ENCODE measurements around the gene GSG1.
"Not testable (repeated sequence)": the region's sequence is repeated elsewhere in the genome, so short reads cannot be mapped to it uniquely, and the experiment has no call there.

The GSG1 gene

DNA sequence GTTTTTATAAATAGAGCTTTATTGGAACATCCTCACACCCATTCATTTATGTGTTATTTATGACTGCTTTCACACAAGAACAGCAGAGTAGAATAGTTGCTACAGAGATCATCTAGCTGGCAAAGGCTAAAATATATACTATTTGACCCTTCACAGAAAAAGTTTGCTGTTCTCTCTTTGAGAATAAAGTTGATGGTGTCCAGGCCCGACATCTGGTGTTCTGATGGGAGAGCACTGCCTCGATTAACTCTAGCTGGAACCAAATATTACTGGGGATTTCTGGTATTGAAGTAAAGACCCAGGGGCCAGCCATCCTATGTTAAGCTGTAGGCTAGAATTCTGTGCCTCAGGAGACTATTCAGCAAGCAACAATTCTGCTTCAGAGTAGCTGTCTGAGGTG is 37.5 kb downstream of the GSG1 start:
- no peak for DNase-seq (ENCODE audit: low read depth)
- TF ChIP-seq, protein P1, sequence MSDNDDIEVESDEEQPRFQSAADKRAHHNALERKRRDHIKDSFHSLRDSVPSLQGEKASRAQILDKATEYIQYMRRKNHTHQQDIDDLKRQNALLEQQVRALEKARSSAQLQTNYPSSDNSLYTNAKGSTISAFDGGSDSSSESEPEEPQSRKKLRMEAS (IDR thresholded peaks at IDR 0.05; ENCODE audit: low read depth, low read length): no peak
- TF ChIP-seq, protein P2, sequence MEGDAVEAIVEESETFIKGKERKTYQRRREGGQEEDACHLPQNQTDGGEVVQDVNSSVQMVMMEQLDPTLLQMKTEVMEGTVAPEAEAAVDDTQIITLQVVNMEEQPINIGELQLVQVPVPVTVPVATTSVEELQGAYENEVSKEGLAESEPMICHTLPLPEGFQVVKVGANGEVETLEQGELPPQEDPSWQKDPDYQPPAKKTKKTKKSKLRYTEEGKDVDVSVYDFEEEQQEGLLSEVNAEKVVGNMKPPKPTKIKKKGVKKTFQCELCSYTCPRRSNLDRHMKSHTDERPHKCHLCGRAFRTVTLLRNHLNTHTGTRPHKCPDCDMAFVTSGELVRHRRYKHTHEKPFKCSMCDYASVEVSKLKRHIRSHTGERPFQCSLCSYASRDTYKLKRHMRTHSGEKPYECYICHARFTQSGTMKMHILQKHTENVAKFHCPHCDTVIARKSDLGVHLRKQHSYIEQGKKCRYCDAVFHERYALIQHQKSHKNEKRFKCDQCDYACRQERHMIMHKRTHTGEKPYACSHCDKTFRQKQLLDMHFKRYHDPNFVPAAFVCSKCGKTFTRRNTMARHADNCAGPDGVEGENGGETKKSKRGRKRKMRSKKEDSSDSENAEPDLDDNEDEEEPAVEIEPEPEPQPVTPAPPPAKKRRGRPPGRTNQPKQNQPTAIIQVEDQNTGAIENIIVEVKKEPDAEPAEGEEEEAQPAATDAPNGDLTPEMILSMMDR (IDR thresholded peaks at IDR 0.05; ENCODE audit: low read depth, low read length): no peak
- TF ChIP-seq POLR2A (IDR thresholded peaks at IDR 0.05; ENCODE audit: extremely low read depth, insufficient read length) (no peak), MYC (IDR thresholded peaks at IDR 0.05; ENCODE audit: low read depth, low read length) (no peak)
- no peak overlapping the region for H3K4me3 ChIP-seq (ENCODE audit: low read depth, low read length)

DNA sequence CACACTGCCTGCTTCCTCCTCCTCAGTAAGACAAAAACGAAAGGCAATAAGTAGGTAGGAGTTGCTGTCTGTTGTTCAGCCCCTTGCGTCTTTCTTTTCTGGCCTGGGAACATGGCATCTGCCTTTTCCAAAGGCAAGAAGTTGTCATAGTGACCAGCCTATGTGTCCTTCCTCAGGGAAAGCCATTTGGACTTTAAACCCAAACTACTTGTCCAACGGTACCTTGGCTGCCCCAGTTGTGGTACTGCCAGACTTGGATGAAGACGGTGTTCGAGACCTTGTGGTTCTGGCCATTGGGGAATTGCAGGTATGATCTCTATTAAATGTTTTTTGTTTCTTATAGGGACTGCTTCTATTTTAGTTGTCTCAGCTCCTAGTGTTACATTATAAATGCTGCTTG is 40.8 kb downstream of the GSG1 start:
- TF ChIP-seq, protein P2 (IDR thresholded peaks at IDR 0.05; ENCODE audit: low read depth, low read length): no peak
- TF ChIP-seq POLR2A (IDR thresholded peaks at IDR 0.05; ENCODE audit: extremely low read depth, insufficient read length) (no peak), MYC (IDR thresholded peaks at IDR 0.05; ENCODE audit: low read depth, low read length) (no peak)
- TF ChIP-seq, protein P1 (IDR thresholded peaks at IDR 0.05; ENCODE audit: low read depth, low read length): no peak
- DNase-seq (ENCODE audit: low read depth): no peak
- no peak overlapping the region for H3K4me3 ChIP-seq (ENCODE audit: low read depth, low read length)

DNA sequence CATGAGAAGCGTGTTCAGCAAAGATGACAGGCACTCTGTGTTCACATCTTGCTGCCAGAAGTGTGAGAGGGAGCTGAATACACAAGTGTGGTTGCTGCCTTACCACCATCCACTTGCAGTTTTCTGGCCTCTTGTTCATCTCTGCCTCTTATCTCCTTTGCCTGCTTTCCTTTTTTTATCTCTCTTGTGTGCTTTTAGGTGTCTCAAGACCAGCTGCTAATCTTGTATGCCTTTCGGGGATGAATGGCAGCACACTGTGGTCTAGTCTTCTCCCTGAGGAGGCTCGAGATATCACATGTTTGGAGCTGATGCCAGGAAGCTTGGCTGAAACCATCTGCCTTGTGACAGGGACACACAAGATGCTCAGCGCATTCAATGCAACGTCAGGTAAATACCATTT is 42.1 kb downstream of the GSG1 start:
- no peak for DNase-seq (ENCODE audit: low read depth)
- TF ChIP-seq, protein P1 (IDR thresholded peaks at IDR 0.05; ENCODE audit: low read depth, low read length): no peak
- no peak for TF ChIP-seq MYC (IDR thresholded peaks at IDR 0.05; ENCODE audit: low read depth, low read length)
- no peak for TF ChIP-seq POLR2A (IDR thresholded peaks at IDR 0.05; ENCODE audit: extremely low read depth, insufficient read length)
- no peak overlapping the region for H3K4me3 ChIP-seq (ENCODE audit: low read depth, low read length)

DNA sequence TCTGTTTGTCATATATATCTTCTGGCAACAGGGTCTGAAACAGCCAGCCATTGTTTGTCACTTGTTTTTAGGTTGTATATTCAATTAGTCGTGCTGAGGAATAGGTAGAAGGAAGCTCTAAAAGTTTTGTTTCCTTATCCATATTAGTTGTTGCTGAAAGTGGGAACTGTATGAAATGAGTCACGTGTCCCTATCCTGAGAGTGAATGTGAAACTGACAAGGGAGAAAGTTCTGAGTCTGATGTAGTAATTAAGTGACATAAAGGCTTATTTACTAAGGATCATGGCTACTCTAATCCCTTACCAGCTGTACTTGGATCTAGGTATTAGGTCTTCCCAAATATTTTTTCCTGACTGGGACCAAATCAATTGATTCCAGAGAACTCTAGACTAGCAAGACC is 42.9 kb downstream of the GSG1 start:
- H3K4me3 ChIP-seq (ENCODE audit: low read depth, low read length): no peak overlapping the region
- TF ChIP-seq, protein P2 (IDR thresholded peaks at IDR 0.05; ENCODE audit: low read depth, low read length): no peak
- TF ChIP-seq, protein P1 (IDR thresholded peaks at IDR 0.05; ENCODE audit: low read depth, low read length): no peak
- TF ChIP-seq MYC (IDR thresholded peaks at IDR 0.05; ENCODE audit: low read depth, low read length) (no peak), POLR2A (IDR thresholded peaks at IDR 0.05; ENCODE audit: extremely low read depth, insufficient read length) (no peak)
- DNase-seq (ENCODE audit: low read depth): no peak

DNA sequence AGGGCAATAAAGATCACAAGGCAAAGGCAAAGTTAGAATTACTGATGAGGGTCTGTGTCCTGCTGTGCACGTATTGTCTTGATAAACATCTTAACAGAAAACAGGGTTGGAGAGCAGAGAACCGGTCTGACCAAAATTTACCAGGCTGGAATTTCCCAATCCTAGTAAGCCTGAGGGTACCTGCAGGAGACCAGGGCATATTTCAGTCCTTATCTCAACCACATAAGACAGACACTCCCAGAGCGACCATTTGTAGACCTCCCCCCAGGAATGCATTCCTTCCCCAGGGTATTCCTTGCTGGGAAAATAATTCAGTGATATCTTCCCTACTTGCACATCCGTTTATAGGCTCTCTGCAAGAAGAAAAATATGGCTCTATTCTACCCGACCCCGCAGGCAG is 49.9 kb downstream of the GSG1 start:
- not testable (repeated sequence) for DNase-seq (ENCODE audit: low read depth); H3K4me3 ChIP-seq (ENCODE audit: low read depth, low read length)

DNA sequence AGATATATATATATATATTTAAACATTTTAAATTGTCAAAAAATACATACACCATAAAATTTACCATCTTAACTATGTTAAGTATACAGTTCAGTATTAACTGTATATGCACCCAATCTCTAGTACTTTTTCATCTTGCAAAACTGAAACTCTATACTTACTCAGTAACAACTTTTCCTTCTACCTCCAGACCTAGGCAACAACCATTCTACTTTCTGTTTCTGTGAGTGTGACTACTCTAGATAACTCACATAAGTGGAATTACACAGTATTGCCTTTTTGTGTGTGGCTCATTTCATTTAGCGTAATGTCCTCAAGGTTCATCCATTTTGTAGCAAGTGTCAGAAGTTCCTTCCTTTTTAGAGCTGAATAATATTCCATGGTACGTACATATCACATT is 51.0 kb downstream of the GSG1 start:
- TF ChIP-seq, protein P1 (IDR thresholded peaks at IDR 0.05; ENCODE audit: low read depth, low read length): no peak
- TF ChIP-seq, protein P2 (IDR thresholded peaks at IDR 0.05; ENCODE audit: low read depth, low read length): no peak
- TF ChIP-seq MYC (IDR thresholded peaks at IDR 0.05; ENCODE audit: low read depth, low read length): no peak
- TF ChIP-seq POLR2A (IDR thresholded peaks at IDR 0.05; ENCODE audit: extremely low read depth, insufficient read length): no peak
- no peak for DNase-seq (ENCODE audit: low read depth)

DNA sequence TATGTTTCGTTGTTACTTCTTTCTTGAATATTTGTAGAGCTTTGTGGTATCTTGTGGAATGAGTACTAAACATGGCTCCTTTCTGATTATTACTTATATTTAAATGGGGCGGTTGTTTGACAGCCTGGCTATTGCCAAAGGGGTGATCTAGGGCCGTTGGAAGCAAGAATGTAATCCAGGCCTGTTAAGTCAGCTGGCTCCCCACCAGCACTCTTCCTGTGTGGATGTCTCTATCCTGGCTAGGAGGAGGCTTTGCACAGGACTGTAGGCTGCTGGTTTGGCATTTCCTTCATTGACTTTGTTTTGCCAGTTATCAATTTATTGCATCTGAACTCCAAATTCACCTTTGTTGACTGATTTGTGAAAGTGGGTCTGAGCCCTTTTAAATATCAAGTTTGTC is 53.7 kb downstream of the GSG1 start:
- H3K4me3 ChIP-seq (ENCODE audit: low read depth, low read length): no peak overlapping the region
- no peak for DNase-seq (ENCODE audit: low read depth)
- TF ChIP-seq MYC (IDR thresholded peaks at IDR 0.05; ENCODE audit: low read depth, low read length): no peak
- TF ChIP-seq, protein P2 (IDR thresholded peaks at IDR 0.05; ENCODE audit: low read depth, low read length): no peak
- no peak for TF ChIP-seq POLR2A (IDR thresholded peaks at IDR 0.05; ENCODE audit: extremely low read depth, insufficient read length)
- TF ChIP-seq, protein P1 (IDR thresholded peaks at IDR 0.05; ENCODE audit: low read depth, low read length): no peak

More for the DNA sequence above, 51.0 kb downstream of the GSG1 start:
- no peak overlapping the region for H3K4me3 ChIP-seq (ENCODE audit: low read depth, low read length)
